HG03025 (cell line): Measurements from ENCODE around the gene DND1.
A peak's percentile ranks its signal among the peaks of the same experiment; 100 is the strongest.
"Not testable (repeated sequence)": the region's sequence is repeated elsewhere in the genome, so short reads cannot be mapped to it uniquely, and the experiment has no call there.

Source experiments
- ATAC-seq: cut with Tn5 transposase; IDR thresholded peaks from one replicate; pipeline ENCODE4 v1.9.1; 2021; ENCODE audit warnings: mild to moderate bottlenecking, moderate library complexity; ENCODE audit not compliant: unreplicated experiment, low FRiP score

DND1 gene

DNA sequence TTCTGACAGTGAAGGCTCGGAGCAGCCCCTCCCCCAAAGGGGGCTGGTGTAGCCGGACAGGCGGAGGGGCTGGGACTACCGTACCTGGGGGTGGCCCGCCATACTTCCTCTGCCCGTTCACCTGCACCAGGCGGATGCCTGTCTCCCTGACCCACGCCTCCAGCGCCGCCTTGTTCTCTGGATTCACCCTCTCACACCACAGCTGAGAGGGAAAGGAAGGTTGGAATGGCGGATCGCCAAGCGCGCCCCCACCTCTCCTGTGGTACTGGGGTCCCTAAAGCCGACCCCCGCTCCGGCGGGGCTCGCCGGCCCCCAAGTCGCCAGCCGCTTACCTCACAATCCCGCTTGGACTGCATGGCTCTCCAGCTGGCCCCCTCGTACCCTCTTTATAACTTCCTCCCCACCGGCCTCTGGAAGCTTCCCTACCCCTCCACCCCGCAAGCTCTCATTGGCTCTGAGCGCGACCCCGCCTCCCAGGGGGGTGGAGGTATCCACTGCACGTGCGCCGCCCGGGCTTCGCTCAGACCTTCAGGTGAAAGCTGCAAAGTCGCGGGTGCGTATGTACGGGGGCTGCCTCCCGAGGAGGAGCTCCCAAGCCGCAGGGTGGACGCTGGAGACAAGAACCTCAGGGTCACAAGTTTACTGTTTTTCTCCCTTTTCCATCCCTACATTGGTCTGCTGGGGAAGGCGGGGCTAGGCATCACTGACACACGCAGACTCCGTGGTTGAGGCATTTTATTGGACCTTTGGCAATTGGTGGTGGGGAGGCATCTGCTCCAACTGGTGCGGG, at the start of gene DND1:
Gene DND1, minus strand, starts transcription at position 390 of the 790 bp plus-strand sequence. Its CDS starts 34 bp downstream, at position 356.
- no peak for ATAC-seq

- ATAC-seq, result not testable (repeated sequence)
Observed at GRCh38 chr5:140721395-140721794, 48.0 kb upstream of the DND1 start.

- ATAC-seq, result not testable (repeated sequence)
Observed at GRCh38 chr5:140720738-140721137, 47.4 kb upstream of the DND1 start.

DNA sequence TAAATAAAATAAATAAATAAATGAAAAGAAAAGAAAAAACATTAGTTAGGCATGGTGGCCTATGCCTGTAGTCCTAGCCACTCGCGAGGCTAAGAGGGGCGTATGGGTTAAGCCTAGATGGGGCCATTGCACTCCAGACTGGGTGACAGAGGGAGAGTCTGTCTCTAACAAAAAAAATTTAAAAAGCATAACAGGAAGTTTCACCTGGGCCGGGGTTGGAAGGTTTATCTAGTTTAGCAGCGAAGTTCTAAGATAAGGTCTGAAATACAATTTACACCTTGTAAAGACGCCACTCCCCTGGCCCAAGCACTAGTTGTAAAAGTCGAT, 44.9 kb upstream of the DND1 start:
- no peak for ATAC-seq

DNA sequence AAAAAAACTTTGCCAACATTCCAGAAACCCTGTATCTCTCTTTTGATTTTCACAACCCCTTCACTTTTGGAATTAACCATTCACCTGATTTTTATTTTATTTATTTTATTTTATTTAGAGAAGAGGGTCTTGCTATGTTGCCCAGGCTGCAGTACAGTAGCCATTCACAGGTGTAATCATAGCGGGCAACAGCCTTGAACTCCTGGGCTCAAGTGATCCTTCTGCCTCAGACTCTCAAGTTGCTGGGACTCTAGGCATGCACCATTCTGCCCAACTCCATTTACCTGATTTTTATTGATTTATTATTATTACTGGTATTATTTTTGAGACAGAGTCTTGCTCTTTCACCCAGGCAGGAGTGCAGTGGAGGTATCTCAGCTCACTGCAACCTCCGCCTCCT, 42.9 kb upstream of the DND1 start:
- not testable (repeated sequence) for ATAC-seq

- ATAC-seq, result no peak
Observed at GRCh38 chr5:140713562-140714094, 40.3 kb upstream of the DND1 start.

- no peak for ATAC-seq
Observed at GRCh38 chr5:140711794-140712193, 38.4 kb upstream of the DND1 start.

DNA sequence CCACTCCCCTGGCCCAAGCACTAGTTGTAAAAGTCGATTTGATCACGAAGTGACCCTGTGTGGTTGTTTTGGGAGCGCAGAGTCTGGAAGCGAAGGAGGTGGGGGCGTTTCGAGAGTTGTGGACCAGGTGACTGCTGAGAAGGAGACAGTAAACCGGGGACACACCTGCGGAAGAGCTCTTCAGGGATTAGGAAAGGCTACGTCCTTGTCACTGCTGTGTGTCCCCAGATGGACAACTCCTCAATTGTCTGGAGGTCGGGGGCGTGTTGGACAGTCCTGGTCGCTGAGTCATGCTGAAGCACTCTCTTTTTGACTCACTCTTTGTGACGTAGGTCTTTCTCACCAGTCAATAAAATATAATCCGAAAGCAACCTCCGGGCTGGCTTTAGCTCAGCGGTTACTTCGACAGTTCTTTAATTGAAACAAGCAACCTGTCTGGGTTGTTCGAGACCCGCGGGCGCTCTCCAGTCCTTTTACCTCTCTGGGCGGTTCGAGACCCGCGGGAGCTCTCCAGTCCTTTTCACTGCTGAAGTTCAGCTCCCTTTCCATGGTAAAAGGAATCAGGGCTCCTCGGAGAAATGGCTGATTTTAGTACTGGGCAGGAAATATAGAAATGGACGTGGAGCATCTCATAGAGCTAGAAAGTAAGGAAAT, 37.6 kb upstream of the DND1 start:
- peak; percentile 88 for ATAC-seq

GRCh38 chr5:140708787-140709186, 35.4 kb upstream of the DND1 start:
- not testable (repeated sequence) for ATAC-seq

DNA sequence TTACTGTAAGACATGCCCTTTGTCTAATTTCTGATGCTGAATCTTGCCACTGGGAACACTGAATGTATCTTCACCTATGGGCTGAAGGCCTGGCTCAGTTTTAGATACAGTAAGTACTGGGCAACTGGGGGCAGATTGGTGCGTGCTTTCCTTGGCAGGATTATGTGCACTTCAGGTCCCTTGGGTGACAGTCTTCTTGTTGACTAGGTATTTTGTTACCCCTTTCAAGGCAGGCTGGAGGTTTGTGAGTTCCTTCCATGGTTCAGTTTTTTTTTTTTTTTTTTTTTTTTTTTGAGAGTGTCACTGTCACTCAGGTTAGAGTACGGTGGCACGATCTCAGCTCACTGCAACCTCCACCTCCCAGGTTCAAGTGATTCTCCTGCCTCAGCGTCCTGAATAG, 34.4 kb upstream of the DND1 start:
- ATAC-seq, result no peak

GRCh38 chr5:140700177-140701144, 27.1 kb upstream of the DND1 start, which contains the start of gene ZMAT2:
Gene ZMAT2 (plus strand): TSS chr5:140700447. CDS start chr5:140700461, 14 bp downstream.
- ATAC-seq, result peak; percentile 95

DNA sequence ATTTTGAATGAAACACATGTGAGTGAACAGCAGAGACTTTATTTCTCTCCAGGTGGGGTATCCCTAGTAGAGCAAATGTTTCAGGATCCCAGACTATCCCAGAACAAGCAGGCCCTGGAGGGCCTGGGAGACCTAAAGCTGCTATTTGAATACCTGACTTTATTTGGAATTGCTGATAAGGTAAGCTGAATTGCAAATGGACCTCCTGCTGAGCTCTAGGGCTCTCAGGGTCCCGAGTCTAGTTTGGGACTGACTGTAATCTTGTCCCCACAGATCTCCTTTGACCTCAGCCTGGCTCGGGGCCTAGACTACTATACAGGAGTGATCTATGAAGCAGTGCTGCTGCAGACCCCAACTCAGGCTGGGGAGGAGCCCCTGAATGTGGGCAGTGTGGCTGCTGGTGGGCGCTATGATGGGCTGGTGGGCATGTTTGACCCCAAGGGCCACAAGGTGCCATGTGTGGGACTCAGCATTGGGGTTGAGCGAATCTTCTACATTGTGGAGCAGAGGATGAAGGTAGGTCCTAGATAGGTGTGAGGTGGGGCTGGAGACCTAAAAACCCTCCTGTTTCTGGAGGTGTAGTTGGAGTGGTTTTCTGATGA, 23.6 kb upstream of the DND1 start:
- no peak for ATAC-seq

GRCh38 chr5:140694276-140694675, 20.9 kb upstream of the DND1 start:
- no peak for ATAC-seq

DNA sequence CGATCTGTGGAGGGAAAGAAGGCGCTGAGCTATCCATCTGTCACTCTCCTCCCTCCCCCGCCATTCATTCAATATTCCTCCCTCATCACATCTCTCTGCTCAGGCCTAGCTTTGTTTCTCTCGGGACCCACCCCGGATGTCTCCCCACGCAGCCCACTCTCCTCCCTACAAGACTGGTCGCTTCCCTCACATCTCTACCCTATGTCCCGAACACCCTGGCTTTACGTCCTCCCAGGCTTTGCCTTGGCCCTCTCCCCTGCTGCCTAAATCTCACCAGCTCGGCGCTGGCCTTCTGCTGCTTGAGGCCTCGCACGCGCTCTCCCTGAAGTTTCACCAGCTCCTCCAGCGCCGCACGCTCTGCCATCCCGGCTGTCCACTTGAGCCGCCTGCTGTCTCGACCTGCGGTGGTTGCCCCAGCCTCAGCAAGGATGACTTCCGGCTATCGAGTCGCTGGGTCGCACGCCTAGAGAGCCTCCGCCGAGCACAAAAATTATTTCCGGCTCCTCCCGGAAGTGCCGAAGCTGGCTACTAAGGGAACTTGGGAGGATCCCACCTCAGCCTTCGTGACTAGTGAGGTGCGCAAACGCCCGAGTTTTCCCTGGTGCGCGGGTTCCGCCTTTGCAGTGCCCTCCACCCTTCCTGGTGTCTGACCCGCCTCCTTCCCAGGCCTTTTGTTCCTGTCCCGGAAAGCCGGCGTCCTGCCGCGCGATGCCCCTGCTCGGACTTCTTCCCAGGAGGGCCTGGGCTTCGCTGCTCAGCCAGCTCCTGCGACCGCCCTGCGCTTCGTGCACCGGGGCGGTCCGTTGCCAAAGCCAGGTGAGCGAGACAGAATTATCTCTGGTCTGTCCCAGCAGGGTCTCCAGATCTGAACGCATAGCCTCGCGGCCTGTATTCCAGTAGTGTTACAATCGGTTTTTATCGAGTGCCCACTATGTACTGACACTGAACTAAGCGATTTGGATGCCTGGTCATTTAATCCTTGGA, 17.9 kb upstream of the DND1 start, which contains the start of the genes HARS1 and HARS2:
Gene HARS1, minus strand, starts transcription at position 430 of the 984 bp plus-strand sequence. Its CDS starts 66 bp downstream, at position 364.
Gene HARS2, plus strand, starts transcription at position 515 of the 984 bp plus-strand sequence. Its CDS starts 194 bp downstream, at position 709.
- peak; percentile 96 for ATAC-seq

DNA sequence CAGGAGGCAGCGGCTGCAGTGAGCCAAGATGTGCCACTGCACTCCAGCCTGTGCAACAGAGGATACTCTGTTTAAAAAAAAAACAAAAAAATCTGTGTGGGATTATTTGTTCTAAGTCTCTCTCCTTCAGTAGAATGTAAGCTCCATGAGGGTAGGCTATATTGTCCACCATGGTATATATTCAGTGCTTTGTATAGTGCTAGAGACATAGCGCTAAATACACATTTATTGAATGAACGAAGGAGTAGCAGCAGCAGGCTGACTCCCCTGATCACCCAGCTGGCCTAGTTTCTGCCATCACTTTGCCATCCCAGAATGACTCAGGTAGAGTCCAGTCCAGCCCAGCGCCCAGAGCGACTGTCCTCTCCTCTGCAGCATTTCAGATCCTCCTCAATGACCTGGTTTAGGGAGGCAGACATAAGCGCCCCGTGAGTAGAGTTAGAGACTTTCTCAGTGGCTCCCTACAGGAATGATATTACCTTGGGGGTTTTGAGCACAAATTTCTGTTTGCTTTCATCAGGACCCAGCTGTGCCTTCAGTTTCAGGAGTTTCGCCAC, 17.1 kb upstream of the DND1 start:
- ATAC-seq, result no peak

- ATAC-seq, result no peak
Observed at GRCh38 chr5:140678993-140679392, 5.6 kb upstream of the DND1 start.

- ATAC-seq, result no peak
Observed at GRCh38 chr5:140677947-140678346, 4.6 kb upstream of the DND1 start.

GRCh38 chr5:140674629-140675028, 1.3 kb upstream of the DND1 start:
- ATAC-seq, result no peak
